HG03280 (cell line): ENCODE measurements around the gene TCF7L2.

Experiments
- ATAC-seq: cut with Tn5 transposase; IDR thresholded peaks from one replicate; pipeline ENCODE4 v1.9.1; 2021; ENCODE audit warnings: mild to moderate bottlenecking, moderate library complexity; ENCODE audit not compliant: unreplicated experiment

TCF7L2 gene

DNA sequence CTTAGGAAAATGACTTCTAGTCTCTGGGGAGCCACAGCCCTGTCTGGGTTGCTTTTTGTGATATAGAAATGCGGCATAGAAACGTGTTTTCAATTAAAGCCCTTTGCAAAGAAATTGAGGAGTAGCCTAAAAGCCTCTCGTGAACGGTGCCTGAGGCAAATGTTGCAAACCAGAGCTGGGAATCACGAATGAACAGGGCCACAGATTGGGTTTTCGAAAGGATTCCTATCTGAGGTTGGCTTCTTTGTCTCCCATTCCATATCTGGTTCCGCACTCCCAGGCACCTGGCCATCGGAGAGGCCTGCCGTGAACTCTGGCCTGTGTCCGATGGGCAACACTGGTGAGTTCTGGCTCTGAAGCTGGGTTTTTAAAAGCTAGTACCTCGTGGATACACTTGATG, 221.6 kb downstream of the TCF7L2 start:
- no peak for ATAC-seq

GRCh38 chr10:113175176-113175575, 225.1 kb downstream of the TCF7L2 start:
- no peak for ATAC-seq

GRCh38 chr10:113175756-113176651, 226.0 kb downstream of the TCF7L2 start:
- ATAC-seq: no peak

GRCh38 chr10:113176652-113177155, 226.7 kb downstream of the TCF7L2 start:
- ATAC-seq: no peak

- no peak for ATAC-seq
Measured at GRCh38 chr10:113177156-113177935, 227.3 kb downstream of the TCF7L2 start.

- no peak for ATAC-seq
Measured at GRCh38 chr10:113177936-113178335, 227.9 kb downstream of the TCF7L2 start.

DNA sequence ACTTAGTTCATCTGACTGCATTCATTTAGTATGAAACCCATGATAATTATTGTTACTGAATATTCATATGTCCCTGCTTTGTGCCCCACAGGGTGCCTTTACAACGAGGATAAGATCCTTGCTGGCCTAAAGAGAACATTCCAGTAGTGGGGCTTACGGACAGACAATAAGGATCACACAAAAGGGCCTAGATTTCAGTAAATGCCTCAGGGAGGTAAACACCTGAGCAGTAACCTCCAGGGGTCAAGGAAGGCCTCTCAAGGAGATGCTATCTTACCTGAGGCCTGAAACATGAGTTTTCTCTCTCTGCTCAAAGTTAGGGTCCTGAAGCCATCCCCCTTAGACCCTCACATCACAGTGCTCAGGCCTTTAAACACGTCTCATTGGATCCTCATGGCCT, 228.7 kb downstream of the TCF7L2 start:
- ATAC-seq: no peak

GRCh38 chr10:113179265-113179664, 229.2 kb downstream of the TCF7L2 start:
- no peak for ATAC-seq

DNA sequence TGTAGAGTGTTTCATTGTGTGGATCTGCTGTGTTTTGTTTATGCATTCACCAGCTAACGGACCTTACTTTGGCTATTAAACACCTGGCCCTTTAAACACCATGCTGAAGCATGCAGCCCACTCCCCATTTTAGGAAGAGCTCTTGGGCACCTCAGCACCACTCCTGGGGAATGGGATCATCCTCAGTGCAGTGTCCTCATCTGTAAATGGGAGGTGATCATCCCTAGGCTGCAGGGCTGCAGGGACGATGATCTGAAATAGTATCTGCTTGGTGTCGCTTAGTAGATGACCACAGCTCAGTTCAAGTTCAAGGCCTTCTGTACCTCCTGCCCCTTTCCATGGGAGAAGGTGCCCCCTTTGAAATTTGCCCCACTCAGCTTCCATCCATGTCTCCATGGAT, 229.9 kb downstream of the TCF7L2 start:
- ATAC-seq: no peak

- ATAC-seq: no peak
Measured at GRCh38 chr10:113180401-113181154, 230.5 kb downstream of the TCF7L2 start.

DNA sequence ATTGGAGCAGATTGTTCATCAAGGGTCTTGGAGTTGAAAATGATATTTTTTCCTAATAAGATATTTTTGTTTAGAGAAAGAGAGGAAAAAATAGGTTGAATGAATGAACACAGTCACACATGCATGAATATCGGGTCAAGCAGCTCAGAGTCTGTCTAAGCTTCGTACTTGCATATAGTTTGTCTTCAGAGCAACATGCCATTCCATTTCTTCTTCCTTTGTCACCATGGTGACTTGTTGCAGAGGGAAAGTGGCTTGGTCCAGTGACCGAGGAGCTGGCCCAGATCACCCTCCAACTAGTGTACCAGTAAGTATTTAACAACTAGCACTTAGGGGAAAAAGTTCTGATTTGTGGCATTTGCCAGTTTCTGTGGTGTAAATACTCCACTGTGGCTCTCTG, 232.1 kb downstream of the TCF7L2 start:
- ATAC-seq: no peak

DNA sequence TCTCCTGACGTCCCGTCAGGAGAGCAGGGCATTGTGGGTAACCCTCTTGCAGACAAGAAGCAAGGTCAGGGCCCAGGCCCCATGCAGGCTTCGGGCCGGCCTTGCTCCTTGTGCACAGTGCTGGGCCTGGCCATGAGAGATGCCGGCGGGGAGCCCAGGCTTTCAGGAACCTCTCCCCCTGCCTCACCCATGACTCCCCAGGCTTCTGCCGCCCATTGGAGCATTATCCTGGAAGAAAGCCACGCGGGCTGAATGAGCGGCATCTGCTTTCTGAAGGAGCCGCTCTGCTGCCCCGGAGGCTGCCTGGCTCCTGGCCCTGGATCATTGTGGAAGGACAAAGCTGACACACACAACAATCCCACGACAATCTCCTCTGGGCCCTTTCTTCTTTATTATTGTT, 233.5 kb downstream of the TCF7L2 start:
- ATAC-seq: no peak

DNA sequence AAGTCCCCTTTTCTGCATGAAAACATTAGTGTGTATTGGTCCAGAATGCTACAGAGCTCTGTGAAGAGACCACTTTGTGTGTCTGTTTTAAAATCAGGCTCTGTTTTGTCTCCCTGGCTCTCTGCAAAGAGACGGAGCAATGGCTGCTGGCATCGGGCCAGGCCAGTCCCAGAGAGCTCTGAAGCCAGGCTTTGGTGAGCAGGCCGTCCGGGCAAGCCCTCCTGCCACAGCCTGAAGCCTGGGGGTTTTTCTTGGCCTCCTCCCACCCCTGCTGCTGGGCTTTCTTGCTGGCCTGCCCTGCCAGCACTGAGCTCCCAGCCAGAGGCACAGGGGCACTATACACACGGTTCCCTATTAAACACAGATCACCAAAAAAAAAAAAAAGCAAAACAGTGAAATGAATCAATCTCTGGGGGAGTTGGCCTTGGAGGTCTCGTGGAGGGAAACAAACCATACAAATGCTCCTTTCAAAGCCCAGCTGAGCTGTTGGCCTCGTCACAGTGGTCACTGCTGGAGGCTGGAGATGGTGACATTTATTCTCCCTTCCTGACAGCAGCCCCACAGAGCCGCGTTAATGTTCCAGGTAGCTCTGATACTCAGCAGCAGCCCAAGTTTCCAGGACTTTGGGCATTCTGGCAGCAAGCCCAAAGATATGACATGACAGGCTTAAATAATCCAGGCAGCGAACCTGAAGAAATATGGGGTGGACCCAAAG, 237.2 kb downstream of the TCF7L2 start:
- no peak for ATAC-seq

- ATAC-seq: no peak
Measured at GRCh38 chr10:113199459-113199858, 249.4 kb downstream of the TCF7L2 start.

GRCh38 chr10:113202011-113202410, 252.0 kb downstream of the TCF7L2 start:
- ATAC-seq: no peak

- no peak for ATAC-seq
Measured at GRCh38 chr10:113207924-113208323, 257.9 kb downstream of the TCF7L2 start.

- no peak for ATAC-seq
Measured at GRCh38 chr10:113213035-113213434, 263.0 kb downstream of the TCF7L2 start.

GRCh38 chr10:113214331-113214730, 264.3 kb downstream of the TCF7L2 start:
- no peak for ATAC-seq

DNA sequence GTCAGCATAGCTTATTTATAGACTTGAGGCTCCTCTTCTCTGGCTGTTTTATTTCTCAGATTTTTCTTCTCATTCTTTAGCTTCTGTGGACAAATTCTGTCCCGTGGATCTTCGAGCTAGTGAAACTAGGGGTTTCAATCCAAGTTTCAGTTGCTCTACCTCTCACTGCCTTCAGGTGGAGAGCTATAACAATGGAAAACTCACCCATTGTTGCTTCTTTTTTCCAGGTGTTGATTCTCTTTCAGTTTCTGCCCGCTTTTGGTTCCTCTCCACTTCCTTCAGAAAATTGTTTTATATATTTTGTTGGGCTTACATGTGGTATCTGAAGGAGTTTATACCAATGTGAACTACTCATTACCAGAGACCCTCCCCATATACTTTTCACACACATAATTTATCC, 266.1 kb downstream of the TCF7L2 start:
- no peak for ATAC-seq
